HG03457 (cell line): ENCODE data around the gene NOP10.
"Not testable (repeated sequence)": the region's sequence is repeated elsewhere in the genome, so short reads cannot be mapped to it uniquely, and the experiment has no call there.

Experiments used
- ATAC-seq: cut with Tn5 transposase; IDR thresholded peaks from one replicate; pipeline ENCODE4 v1.9.1; 2021; ENCODE audit warnings: moderate number of reproducible peaks; ENCODE audit not compliant: unreplicated experiment

Gene NOP10

GRCh38 chr15:34342737-34343575 is at the start of gene NOP10, which contains the start of gene NUTM1:
NOP10 (minus strand) TSS chr15:34343136; CDS start chr15:34343073, 63 bp downstream.
NUTM1 (plus strand) TSS chr15:34343315; CDS start chr15:34343697, 382 bp downstream.
- ATAC-seq, result peak; percentile 66

DNA sequence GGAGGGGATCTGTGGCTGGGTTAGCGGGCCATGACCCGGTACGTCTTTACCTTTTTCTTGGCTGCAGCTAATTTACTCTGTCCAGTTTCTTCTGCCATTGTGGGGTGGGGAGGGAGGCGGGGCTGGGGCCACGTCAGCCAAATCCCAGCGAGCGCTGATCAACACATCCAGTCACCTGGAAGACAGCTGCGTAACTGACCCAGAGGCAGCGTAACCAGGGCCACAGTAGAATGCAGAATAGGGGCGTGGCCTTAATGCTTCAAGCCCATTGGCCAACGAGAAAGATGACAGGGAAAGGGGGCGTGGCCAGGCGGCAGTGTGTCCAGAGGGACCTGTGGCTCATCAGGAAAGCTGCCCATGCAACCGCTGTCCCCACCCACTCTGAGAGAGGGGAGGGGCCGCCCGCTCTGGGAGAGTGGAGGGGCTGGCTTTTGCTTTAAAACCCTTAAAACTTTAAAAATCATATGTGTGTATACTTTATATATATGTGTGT is 46.7 kb upstream of the NOP10 start:
- not testable (repeated sequence) for ATAC-seq

- ATAC-seq, result not testable (repeated sequence)
Measured at GRCh38 chr15:34381829-34382521, 39.0 kb upstream of the NOP10 start.

GRCh38 chr15:34380491-34380890 is 37.6 kb upstream of the NOP10 start:
- not testable (repeated sequence) for ATAC-seq

DNA sequence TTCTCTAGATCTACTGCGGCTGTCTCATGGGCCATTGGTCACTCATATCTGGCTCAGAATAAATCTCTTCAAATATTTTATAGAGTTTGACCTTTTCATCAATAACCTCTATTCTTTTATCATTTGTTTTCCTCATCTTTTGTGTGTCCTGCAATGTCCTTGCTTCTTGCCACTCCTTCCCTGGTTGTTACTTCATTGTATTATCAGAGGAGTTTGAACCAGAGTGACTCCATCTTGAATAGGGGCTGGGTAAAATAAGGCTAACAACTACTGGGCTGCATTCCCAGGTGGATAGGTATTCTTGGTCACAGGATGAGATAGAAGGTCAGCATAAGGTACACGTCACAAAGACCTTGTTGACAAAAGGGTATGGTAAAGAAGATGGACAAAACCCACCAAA is 33.9 kb upstream of the NOP10 start:
- no peak for ATAC-seq

DNA sequence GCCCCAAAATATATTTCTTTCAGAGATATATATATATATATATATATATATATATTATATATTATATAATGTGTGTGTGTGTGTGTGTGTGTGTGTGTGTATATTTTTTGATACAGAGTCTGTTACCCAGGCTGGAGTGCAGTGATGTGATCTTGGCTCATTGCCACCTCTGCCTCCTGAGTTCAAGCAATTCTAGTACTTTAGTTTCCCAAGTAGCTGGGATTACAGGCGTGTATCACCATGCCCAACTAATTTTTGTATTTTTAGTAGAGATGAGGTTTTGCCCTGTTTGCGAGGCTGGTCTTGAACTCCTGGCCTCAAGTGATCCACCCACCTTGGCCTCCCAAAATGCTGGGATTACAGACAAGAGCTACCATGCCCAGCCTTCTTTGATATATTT is 32.6 kb upstream of the NOP10 start:
- ATAC-seq, result not testable (repeated sequence)

- ATAC-seq, result no peak
Measured at GRCh38 chr15:34374816-34375215, 31.9 kb upstream of the NOP10 start.

GRCh38 chr15:34373951-34374350 is 31.0 kb upstream of the NOP10 start:
- ATAC-seq, result no peak

DNA sequence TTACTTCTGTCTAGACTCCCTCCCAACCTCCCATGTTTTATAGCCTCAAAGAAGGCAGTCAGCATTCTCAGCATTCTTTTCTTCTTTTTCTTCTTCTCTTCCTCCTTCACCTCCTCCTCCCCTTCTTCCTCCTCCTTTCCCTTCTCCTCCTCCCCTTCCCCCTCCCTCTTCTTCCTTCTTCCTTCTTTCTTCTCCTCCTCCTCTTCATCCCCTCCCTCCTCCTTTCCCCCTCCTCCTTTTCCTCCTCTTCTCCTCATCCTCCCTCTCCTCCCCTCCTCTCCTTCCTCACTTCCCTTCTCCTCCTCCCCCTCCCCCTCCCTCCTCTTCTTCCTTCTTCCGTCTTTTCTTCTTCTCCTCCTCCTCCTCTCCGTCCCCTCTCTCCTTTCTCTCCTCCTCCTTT is 27.7 kb upstream of the NOP10 start:
- no peak for ATAC-seq

GRCh38 chr15:34370129-34370528 is 27.2 kb upstream of the NOP10 start:
- ATAC-seq, result no peak

DNA sequence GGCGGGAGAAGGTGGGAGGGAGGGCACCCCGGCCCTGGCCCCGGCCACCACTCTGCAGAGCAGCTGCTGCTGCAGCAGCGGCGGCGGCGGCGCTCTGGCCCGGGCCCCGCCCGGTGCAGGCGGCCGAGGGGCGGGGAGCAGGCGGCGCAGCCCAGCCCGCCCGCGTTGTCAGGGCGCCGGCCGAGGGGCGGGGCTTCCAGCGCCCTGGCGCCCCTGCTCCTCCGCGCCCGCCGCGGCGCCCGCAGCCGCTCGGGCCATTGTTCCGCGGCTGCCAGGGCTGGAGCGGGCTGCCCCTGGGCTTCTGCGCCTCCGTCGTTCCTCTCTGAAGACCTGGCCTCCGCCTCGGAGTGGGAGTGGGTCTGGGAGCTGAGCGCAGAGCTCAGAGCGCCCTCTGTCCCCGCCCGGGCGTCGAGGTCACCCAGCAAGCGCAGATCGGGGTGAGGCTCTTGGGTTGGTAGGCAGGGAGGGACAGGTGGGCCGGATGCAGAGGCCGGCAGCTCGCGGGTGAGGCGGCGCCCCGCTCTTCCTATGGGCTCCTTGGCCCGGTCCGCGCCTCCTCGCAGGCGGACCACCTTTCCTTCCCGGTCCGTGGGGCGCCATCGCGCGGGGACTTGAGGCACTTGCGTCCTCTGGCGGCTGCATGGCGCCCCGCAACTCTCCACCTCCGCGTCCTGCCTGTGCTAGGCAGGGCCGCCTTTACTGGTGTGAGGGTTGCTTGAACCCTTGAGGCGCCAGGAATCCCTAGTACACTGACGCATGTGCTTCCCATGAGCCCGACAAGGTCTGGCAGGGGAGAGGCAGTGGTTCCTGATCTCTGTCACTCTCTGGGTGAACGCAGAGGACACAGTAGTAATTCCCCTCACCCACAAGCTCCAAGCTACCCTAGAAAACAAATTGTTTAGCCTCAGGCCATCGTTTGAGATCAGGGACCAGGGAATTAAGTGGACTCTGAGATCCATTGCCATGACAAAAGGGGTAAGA is 24.5 kb upstream of the NOP10 start, which contains the start of gene LPCAT4:
Gene LPCAT4, minus strand, starts transcription at position 96 of the 981 bp plus-strand sequence. CDS start 96 bp downstream, outside the sequence.
- ATAC-seq, result peak; percentile 69

GRCh38 chr15:34366271-34367065 is 23.5 kb upstream of the NOP10 start:
- ATAC-seq, result no peak

GRCh38 chr15:34365836-34366235 is 22.9 kb upstream of the NOP10 start:
- no peak for ATAC-seq

DNA sequence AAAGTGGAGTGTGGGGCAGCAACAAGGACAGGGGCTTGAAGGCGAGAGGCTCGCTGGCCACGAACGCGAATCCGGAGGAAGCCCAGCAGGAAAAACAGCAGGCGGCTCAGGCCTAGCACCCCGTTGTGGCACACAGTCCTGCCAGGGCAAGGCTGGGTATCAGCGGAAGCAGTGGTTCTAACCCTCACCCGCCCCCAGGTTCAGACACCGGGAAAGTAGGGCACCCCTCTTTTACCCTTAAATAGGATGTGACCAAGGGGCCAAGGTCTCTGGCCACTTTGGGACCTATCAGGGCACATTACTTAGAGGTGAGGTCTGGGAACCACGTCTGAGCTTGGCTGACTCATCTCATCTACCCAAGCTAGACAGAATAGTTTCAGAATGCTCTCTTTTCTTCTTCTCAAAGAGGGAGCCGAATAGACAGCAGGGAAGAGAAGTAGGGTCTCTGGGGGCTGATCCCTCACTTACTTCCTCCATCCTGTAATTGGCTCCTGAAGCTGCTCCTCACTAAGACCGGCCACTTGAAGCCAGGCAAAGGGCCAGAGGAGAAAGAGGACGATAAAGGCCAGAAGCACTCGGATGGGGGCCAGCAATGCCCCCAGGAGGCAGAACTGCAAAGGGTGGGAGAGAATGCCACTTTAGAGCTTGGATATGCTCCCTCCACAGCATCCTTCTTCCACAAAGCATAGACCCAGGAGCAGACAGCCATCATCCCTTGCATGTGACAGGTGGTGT is 22.3 kb upstream of the NOP10 start:
- ATAC-seq, result no peak

GRCh38 chr15:34364041-34364440 is 21.1 kb upstream of the NOP10 start:
- no peak for ATAC-seq

DNA sequence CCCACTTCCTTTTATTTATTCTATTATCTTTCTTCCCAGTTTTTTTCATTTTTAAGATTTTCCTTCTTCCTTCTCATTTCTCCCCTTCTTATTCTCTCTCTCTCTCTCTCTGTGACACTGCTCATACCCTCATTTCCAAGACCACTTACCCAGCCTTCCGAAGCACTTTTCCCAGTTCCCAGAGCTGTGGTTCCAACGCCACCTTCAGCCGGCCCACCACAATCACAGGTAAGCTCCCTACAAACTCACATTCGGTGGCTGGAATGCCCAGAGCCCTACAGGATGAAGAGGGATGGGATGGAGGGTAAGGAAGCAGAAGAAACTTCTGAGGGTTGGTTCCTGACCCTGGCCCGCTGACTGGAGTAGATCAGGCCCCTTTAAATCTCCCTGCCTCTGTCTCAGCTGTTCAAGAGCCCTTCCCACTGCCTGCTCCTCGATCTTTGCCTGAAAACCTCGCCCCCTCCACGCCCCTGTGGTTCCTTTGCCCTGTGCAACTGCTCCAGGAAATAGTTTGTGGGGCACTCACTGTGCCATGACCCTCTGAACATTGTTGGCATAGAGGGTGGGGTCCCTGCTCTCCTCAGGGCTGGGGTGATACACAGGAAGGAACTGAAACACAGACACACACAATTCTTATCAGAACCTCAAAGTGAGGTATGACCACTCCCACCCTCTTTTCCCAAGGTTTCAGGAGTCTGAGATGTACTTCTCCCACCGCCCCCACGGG is 19.3 kb upstream of the NOP10 start:
- ATAC-seq, result no peak

DNA sequence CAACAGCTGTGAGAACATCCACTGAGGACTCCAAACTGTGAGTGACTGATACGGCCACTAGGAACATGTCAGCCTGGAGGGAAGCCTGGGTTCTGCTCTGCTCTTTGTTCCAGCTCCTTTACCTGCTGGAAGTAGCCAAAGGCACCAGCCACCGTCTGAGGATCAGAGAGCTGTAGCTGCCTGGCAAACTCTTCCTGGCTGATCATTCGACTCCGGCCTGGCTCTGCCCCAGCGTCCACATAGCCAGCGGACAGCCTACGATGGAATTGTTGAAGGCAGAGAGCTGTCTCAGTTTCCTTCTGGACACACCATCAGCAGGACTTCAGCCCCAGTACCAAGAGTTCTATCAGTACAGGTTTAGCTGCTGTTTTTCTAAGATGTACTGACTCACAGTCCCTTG is 18.3 kb upstream of the NOP10 start:
- no peak for ATAC-seq

DNA sequence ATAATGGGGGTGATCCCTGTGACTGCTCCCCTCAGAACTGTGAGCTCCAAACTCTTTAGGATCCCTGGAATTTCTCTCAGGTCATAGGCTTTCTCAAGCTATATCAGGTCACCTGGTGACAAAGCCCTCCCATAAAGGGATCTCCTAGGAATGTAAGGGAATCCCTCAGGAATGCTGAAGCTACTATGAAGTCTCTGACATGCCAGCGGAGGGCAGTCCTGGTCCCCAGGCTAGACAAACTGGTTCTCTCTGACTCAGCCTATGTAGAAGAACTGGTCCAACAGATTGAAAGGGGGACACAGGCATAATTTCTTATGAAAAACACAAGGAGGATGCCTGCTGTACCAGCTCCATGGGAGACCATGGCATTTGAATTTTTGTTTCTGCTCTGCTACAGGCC is 17.4 kb upstream of the NOP10 start:
- no peak for ATAC-seq
